GM19023 (cell line): ENCODE results near the gene TEX51.

ENCODE experiments used
- ATAC-seq: cut with Tn5 transposase; IDR thresholded peaks from one replicate; pipeline ENCODE4 v1.9.1; 2021; ENCODE audit warnings: mild to moderate bottlenecking, moderate library complexity; ENCODE audit not compliant: unreplicated experiment

Gene TEX51

GRCh38 chr2:126890551-126891450 is 7.9 kb upstream of the TEX51 start:
- no peak for ATAC-seq

- no peak for ATAC-seq
These were observed 6.8 kb upstream of the TEX51 start for GRCh38 chr2:126891681-126892500.

GRCh38 chr2:126893153-126893552 is 5.5 kb upstream of the TEX51 start:
- no peak for ATAC-seq

- no peak for ATAC-seq
These were observed 5.1 kb upstream of the TEX51 start for GRCh38 chr2:126893606-126894005.

- no peak for ATAC-seq
These were observed 4.6 kb upstream of the TEX51 start for GRCh38 chr2:126894082-126894481.

GRCh38 chr2:126894585-126895182 is 4.0 kb upstream of the TEX51 start:
- ATAC-seq, result no peak

GRCh38 chr2:126895336-126895735 is 3.4 kb upstream of the TEX51 start:
- no peak for ATAC-seq

GRCh38 chr2:126896471-126896870 is 2.2 kb upstream of the TEX51 start:
- ATAC-seq, result no peak

GRCh38 chr2:126899616-126900185 is 1.0 kb downstream of the TEX51 start:
- no peak for ATAC-seq

- ATAC-seq, result no peak
These were observed 2.1 kb downstream of the TEX51 start for GRCh38 chr2:126900646-126901319.

GRCh38 chr2:126901459-126901858 is 2.8 kb downstream of the TEX51 start:
- ATAC-seq, result no peak

GRCh38 chr2:126902152-126902835 is 3.6 kb downstream of the TEX51 start:
- ATAC-seq, result no peak

- ATAC-seq, result no peak
These were observed 4.2 kb downstream of the TEX51 start for GRCh38 chr2:126902859-126903258.

GRCh38 chr2:126905991-126906390 is 7.3 kb downstream of the TEX51 start:
- ATAC-seq, result no peak

GRCh38 chr2:126906781-126907180 is 8.1 kb downstream of the TEX51 start:
- ATAC-seq, result no peak

- no peak for ATAC-seq
These were observed 9.0 kb downstream of the TEX51 start for GRCh38 chr2:126907671-126908070.

- no peak for ATAC-seq
These were observed 10.1 kb downstream of the TEX51 start for GRCh38 chr2:126908721-126909177.

- no peak for ATAC-seq
These were observed 10.7 kb downstream of the TEX51 start for GRCh38 chr2:126909366-126909765.

- ATAC-seq, result no peak
These were observed 11.1 kb downstream of the TEX51 start for GRCh38 chr2:126909781-126910180.

- ATAC-seq, result no peak
These were observed 11.9 kb downstream of the TEX51 start for GRCh38 chr2:126910637-126911036.
